Measurements from ENCODE around the gene CIZ1. TPM values are rescaled to one million over a fixed set of nuclear protein-coding genes. Genes with fewer than 3 reads are reported as not detected.
"Not testable (repeated sequence)": the region's sequence is repeated elsewhere in the genome, so short reads cannot be mapped to it uniquely, and the experiment has no call there.

The CIZ1 gene
- total RNA-seq, 1 experiment from 2014 or later = 104 TPM

DNA sequence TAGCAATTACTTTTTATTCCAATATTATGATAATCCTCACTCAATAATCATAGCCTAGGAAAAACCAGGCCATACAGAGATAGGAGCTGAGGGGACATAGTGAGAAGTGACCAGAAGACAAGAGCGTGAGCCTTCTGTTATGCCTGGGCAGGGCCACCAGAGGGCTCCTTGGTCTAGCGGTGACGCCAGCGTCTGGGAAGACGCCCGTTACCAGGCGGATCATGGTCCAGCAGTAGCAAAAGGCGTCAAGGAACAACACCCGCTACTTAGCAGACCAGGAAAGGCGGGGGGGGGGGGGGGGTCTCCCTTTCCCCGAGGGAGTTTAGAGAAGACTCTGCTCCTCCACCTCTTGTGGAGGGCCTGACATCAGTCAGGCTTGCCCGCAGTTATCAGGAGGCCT lies 9.9 kb downstream of the CIZ1 start:
- H3K14ac ChIP-seq (ENCODE audit: insufficient read depth, low read length); H2BK5ac ChIP-seq (ENCODE audit: insufficient read length, low read length); H2AFZ ChIP-seq (ENCODE audit: low read length); H4K91ac ChIP-seq (ENCODE audit: insufficient read length, low read depth, low read length); H3T11ph ChIP-seq (ENCODE audit: low read length); H3K18ac ChIP-seq (ENCODE audit: insufficient read length, low read depth, low read length); H3K27ac Mint-ChIP-seq; H3K4me1 ChIP-seq (ENCODE audit: insufficient read depth, low read length); H3K23ac ChIP-seq (ENCODE audit: insufficient read length, low read depth, low read length); H3K9ac ChIP-seq (ENCODE audit: extremely low read depth, insufficient read length, low read length); H3K4ac ChIP-seq (ENCODE audit: low read depth, low read length); H3K9me3 Mint-ChIP-seq; H2AK5ac ChIP-seq (ENCODE audit: insufficient read length, low read length); H3K4me3 Mint-ChIP-seq; H4K5ac ChIP-seq (ENCODE audit: insufficient read length, low read depth, low read length); H3K4me1 Mint-ChIP-seq; H3K23me2 ChIP-seq (ENCODE audit: insufficient read length, low read depth, low read length, poor library complexity, severe bottlenecking); H3K79me1 ChIP-seq (ENCODE audit: insufficient read depth, low read depth, low read length, poor library complexity, severe bottlenecking); H3K27me3 Mint-ChIP-seq (ENCODE audit: low read depth); H4K8ac ChIP-seq (replicated peaks; ENCODE audit: insufficient read length, low read depth, low read length); H2BK12ac ChIP-seq (ENCODE audit: insufficient read length, low read depth, low read length); H2BK20ac ChIP-seq (ENCODE audit: low read depth, low read length, poor library complexity, severe bottlenecking); H4K20me1 ChIP-seq (ENCODE audit: control insufficient read depth, insufficient read depth, insufficient read length); H3K56ac ChIP-seq (ENCODE audit: insufficient read length, low read depth, low read length); H3K79me2 ChIP-seq (ENCODE audit: insufficient read depth, low read length); H2BK120ac ChIP-seq (ENCODE audit: low read depth, low read length, poor library complexity, severe bottlenecking); H3K4me2 ChIP-seq (ENCODE audit: insufficient read depth, insufficient read length, low read length); H3K9me3 ChIP-seq (ENCODE audit: control insufficient read depth, low read depth, low read length); H3K27me3 ChIP-seq (ENCODE audit: insufficient read depth, low read length); H2BK15ac ChIP-seq (ENCODE audit: low read depth, low read length); H3K27ac ChIP-seq (ENCODE audit: insufficient read length, low read depth, low read length): not testable (repeated sequence)
- TF ChIP-seq, protein P1, sequence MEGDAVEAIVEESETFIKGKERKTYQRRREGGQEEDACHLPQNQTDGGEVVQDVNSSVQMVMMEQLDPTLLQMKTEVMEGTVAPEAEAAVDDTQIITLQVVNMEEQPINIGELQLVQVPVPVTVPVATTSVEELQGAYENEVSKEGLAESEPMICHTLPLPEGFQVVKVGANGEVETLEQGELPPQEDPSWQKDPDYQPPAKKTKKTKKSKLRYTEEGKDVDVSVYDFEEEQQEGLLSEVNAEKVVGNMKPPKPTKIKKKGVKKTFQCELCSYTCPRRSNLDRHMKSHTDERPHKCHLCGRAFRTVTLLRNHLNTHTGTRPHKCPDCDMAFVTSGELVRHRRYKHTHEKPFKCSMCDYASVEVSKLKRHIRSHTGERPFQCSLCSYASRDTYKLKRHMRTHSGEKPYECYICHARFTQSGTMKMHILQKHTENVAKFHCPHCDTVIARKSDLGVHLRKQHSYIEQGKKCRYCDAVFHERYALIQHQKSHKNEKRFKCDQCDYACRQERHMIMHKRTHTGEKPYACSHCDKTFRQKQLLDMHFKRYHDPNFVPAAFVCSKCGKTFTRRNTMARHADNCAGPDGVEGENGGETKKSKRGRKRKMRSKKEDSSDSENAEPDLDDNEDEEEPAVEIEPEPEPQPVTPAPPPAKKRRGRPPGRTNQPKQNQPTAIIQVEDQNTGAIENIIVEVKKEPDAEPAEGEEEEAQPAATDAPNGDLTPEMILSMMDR (conservative IDR thresholded peaks at IDR 0.05) = peak; percentile 67
- WGBS (ENCODE audit: extremely low coverage, insufficient read length, low lambda C conversion rate) = no CpG with 5 or more reads among the region's 12 CpGs
- H3K36me3 Mint-ChIP-seq (ENCODE audit: insufficient read depth in 1 of 3, low read depth in 3 of 3) = peaks cover 49 to 71% (median 64%) of the 10 kb centered on the region in 3 experiments
- DNase-seq = peak; percentile 77

Data from H9 (cell line).